PC-3 (cell line): Measurements from ENCODE around the gene IFT20. TPM values are rescaled to one million over a fixed set of nuclear protein-coding genes. Genes with fewer than 3 reads are reported as not detected.

Experiments used
- ATAC-seq: fragments of 200-7000 bp; cut with Tn5 transposase; 2 replicates; pipeline ENCODE4 v1.9.1; 2020; ENCODE audit warnings: mild to moderate bottlenecking, moderate library complexity
- BruUV-seq: library from RNA; stranded (reverse); fragments of 400-500 nt; replicated peaks from 2 replicates; lab custom pipeline; 2021; lab: Mats Ljungman, UMichigan
- CTCF ChIA-PET: fragments of 300-600 bp; sonication (Branson Sonifier 250); formaldehyde crosslinking; loops from one replicate; lab custom pipeline; 2022; ENCODE audit warnings: antibody characterized with exemption; lab: Charles Lee
- POLR2A ChIA-PET: fragments of 300-600 bp; sonication (Branson Sonifier 250); formaldehyde crosslinking; loops from one replicate; lab custom pipeline; 2022; ENCODE audit warnings: antibody characterized with exemption; ENCODE audit not compliant: unreplicated experiment; lab: Charles Lee
- DNase-seq: peaks from one replicate; pipeline ENCODE4 v3.0.0-alpha.2; 2015
- H2AFZ ChIP-seq: fragments of 300-600 bp; sonication (generic); 2 replicates; pipeline ENCODE4 v1.6.0; 2016; ENCODE audit warnings: antibody characterized with exemption, low read length
- H3F3A ChIP-seq: fragments of 300-600 bp; sonication (generic); one replicate; pipeline ENCODE4 v1.6.0; 2017; ENCODE audit warnings: antibody characterized with exemption, low read length, control low read depth, mild to moderate bottlenecking; ENCODE audit not compliant: unreplicated experiment
- H3K27ac ChIP-seq: fragments of 300-600 bp; sonication (generic); 2 replicates; pipeline ENCODE4 v1.5.1; 2016; ENCODE audit warnings: mild to moderate bottlenecking, low read length
- H3K27me3 ChIP-seq: fragments of 300-600 bp; sonication (generic); 2 replicates; pipeline ENCODE4 v1.6.1; 2016; ENCODE audit warnings: low read length, mixed read lengths
- H3K36me3 ChIP-seq: fragments of 300-600 bp; sonication (generic); 2 replicates; pipeline ENCODE4 v1.6.1; 2016; ENCODE audit warnings: low read depth, mixed run types, low read length, mixed read lengths
- H3K4me1 ChIP-seq: fragments of 300-600 bp; sonication (generic); 2 replicates; pipeline ENCODE4 v1.5.1; 2016; ENCODE audit warnings: low read length; ENCODE audit not compliant: insufficient read depth
- H3K4me2 ChIP-seq: fragments of 300-600 bp; sonication (generic); 2 replicates; pipeline ENCODE4 v1.6.0; 2016; ENCODE audit warnings: low read length
- H3K4me3 ChIP-seq: fragments of 300-600 bp; sonication (generic); 2 replicates; pipeline ENCODE4 v1.5.1; 2016; ENCODE audit warnings: mild to moderate bottlenecking, low read length, mixed read lengths
- H3K79me2 ChIP-seq: fragments of 300-600 bp; sonication (generic); 2 replicates; pipeline ENCODE4 v1.6.1; 2017; ENCODE audit warnings: low read length, mixed read lengths
- H3K9ac ChIP-seq: fragments of 300-600 bp; sonication (generic); 2 replicates; pipeline ENCODE4 v1.6.0; 2016; ENCODE audit warnings: mild to moderate bottlenecking, low read length
- H3K9me2 ChIP-seq: fragments of 300-600 bp; sonication (generic); replicated peaks from 2 replicates; pipeline ENCODE4 v1.6.1; 2016; ENCODE audit warnings: mixed run types, low read length, mixed read lengths
- H3K9me3 ChIP-seq: fragments of 300-600 bp; sonication (generic); 2 replicates; pipeline ENCODE4 v1.6.1; 2016; ENCODE audit warnings: low read length, mixed read lengths
- H4K20me1 ChIP-seq: fragments of 300-600 bp; sonication (generic); 2 replicates; pipeline ENCODE4 v1.6.1; 2016; ENCODE audit warnings: low read length, mixed read lengths
- EZH2 ChIP-seq: fragments of 300-600 bp; sonication (generic); IDR thresholded peaks from one replicate; pipeline ENCODE4 v1.6.1; 2017; ENCODE audit warnings: antibody characterized with exemption, mild to moderate bottlenecking, low read length; ENCODE audit not compliant: unreplicated experiment
- EZH2phosphoT487 ChIP-seq: fragments of 300-600 bp; sonication (generic); IDR thresholded peaks from 2 replicates; pipeline ENCODE4 v1.6.1; 2018; ENCODE audit warnings: mild to moderate bottlenecking, antibody characterized with exemption, low read length, borderline replicate concordance
- intact Hi-C: fragments of 100-400 bp; cut with micrococcal nuclease; formaldehyde crosslinking; loops from 2 replicates; pipeline ENCODE4 v1.9.0; 2023
- microRNA-seq: library from miRNA; unstranded; fragments of <30 nt; microRNA quantifications from one replicate; pipeline ENCODE4 v1.1.0, GENCODE V29; 2020; ENCODE audit not compliant: unreplicated experiment
- total RNA-seq: library from RNA; depleted of rRNA; stranded (reverse); fragments of >200 nt; gene quantifications from 2 replicates; pipeline ENCODE4 v1.2.3, GENCODE V29; 2014; rRNA removed
- TF ChIP-seq, protein P1 (sequence below): fragments of 300-600 bp; sonication (generic); conservative IDR thresholded peaks from 2 replicates; pipeline ENCODE4 v1.5.1; 2017; ENCODE audit warnings: antibody characterized with exemption, low read depth, mild to moderate bottlenecking, low read length

Gene IFT20
- total RNA-seq, 1 experiment from 2014 or later = 23.1 TPM

DNA sequence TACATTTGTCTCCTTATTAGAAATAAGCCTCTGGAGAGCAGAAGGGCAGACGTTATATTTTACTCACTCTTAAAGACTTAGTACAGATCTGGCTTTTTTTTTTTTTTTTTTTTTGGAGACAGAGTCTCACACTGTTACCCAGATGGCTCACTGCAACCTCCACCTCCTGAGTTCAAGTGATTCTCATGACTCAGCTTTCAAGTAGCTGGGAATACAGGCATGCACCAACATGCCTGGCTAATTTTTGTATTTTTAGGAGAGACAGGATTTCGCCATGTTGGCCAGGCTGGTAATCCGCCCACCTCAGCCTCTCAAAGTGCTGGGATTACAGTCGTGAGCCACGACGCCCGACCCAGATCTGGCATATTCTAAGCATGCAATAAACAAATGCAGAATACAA is 52.7 kb downstream of the IFT20 start:
- H3K27me3 ChIP-seq = no peaks in the 10 kb centered on the region
- ChIA-PET POLR2A (no interaction called here), CTCF (no interaction called here)
- no TSS peak for BruUV-seq
- ATAC-seq (no peak), DNase-seq (peak; percentile 43)
- no peak overlapping the region for H3K27ac ChIP-seq
- peaks cover 10% of the 10 kb centered on the region for H3K4me1 ChIP-seq
- H2AFZ ChIP-seq = no peak overlapping the region
- intact Hi-C loops = no loop called here
- no peaks in the 10 kb centered on the region for H3K9me3 ChIP-seq
- no peak overlapping the region for H3K4me2 ChIP-seq
- no peaks in the 10 kb centered on the region for H3K79me2 ChIP-seq
- no peak for TF ChIP-seq EZH2
- TF ChIP-seq EZH2phosphoT487 = no peak
- TF ChIP-seq, protein P1, sequence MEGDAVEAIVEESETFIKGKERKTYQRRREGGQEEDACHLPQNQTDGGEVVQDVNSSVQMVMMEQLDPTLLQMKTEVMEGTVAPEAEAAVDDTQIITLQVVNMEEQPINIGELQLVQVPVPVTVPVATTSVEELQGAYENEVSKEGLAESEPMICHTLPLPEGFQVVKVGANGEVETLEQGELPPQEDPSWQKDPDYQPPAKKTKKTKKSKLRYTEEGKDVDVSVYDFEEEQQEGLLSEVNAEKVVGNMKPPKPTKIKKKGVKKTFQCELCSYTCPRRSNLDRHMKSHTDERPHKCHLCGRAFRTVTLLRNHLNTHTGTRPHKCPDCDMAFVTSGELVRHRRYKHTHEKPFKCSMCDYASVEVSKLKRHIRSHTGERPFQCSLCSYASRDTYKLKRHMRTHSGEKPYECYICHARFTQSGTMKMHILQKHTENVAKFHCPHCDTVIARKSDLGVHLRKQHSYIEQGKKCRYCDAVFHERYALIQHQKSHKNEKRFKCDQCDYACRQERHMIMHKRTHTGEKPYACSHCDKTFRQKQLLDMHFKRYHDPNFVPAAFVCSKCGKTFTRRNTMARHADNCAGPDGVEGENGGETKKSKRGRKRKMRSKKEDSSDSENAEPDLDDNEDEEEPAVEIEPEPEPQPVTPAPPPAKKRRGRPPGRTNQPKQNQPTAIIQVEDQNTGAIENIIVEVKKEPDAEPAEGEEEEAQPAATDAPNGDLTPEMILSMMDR = no peak
- no peak overlapping the region for H3K4me3 ChIP-seq
- H3F3A ChIP-seq = no peaks in the 10 kb centered on the region
- H3K36me3 ChIP-seq = no peaks in the 10 kb centered on the region
- no peak overlapping the region for H3K9ac ChIP-seq
- no peaks in the 10 kb centered on the region for H4K20me1 ChIP-seq
- H3K9me2 ChIP-seq = no peaks in the 10 kb centered on the region

DNA sequence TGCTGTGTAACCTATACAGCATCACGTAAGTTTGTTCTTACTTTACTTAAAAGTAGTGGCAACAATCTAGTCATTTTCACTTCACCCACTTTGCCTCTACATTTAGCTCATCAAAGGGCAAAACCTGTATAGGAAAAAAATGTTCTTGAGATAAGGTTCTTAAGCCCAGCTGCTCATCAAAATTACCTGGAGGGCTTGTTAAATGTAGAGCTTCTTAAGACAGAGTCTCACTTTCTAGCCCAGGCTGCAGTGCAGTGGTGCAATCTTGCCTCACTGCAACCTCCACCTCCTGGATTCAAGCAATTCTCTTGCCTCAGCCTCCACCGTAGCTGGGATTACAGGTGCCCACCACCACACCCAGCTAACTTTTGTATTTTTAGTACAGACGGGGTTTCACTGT is 54.4 kb downstream of the IFT20 start:
- no peak overlapping the region for H3K27ac ChIP-seq
- H3K4me2 ChIP-seq = no peak overlapping the region
- no peak overlapping the region for H2AFZ ChIP-seq
- H3K4me3 ChIP-seq = no peak overlapping the region
- ChIA-PET CTCF (no interaction called here), POLR2A (no interaction called here)
- intact Hi-C loops = no loop called here
- no peaks in the 10 kb centered on the region for H4K20me1 ChIP-seq
- no peak overlapping the region for H3K9ac ChIP-seq
- H3K9me3 ChIP-seq = no peaks in the 10 kb centered on the region
- no peaks in the 10 kb centered on the region for H3K9me2 ChIP-seq
- no peak for ATAC-seq
- H3K79me2 ChIP-seq = no peaks in the 10 kb centered on the region
- H3F3A ChIP-seq = no peaks in the 10 kb centered on the region
- H3K27me3 ChIP-seq = no peaks in the 10 kb centered on the region
- peaks cover 13% of the 10 kb centered on the region for H3K4me1 ChIP-seq
- DNase-seq = no peak
- TF ChIP-seq, protein P1 = no peak
- H3K36me3 ChIP-seq = no peaks in the 10 kb centered on the region
- BruUV-seq = no TSS peak

DNA sequence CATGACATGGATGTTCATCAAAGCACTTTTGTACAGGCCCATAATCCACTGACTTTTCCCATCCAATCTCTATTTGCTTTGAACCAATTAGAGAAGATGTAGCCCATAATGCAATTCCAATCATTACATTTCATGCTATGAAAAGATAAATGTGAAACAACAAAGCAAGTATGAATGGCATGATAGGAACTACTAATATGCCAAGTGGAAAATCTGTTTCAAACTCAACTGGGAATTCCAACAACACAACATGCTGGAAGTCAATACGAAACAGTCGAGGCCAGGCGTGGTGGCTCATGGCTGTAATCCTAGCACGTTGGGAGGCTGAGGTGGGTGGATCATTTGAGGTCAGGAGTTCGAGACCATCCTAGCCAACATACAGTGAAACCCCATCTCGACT is 55.9 kb downstream of the IFT20 start:
- POLR2A ChIA-PET = no interaction called here

More for the DNA sequence above, 55.9 kb downstream of the IFT20 start:
- intact Hi-C loops = no loop called here
- Histone ChIP-seq H3K36me3 (no peaks in the 10 kb centered on the region), H3K79me2 (no peaks in the 10 kb centered on the region), H3K4me2 (no peak overlapping the region), H3K9ac (no peak overlapping the region), H2AFZ (no peak overlapping the region), H3K4me1 (peaks cover 13% of the 10 kb centered on the region), H3F3A (no peaks in the 10 kb centered on the region), H4K20me1 (no peaks in the 10 kb centered on the region), H3K4me3 (no peak overlapping the region), H3K27ac (no peak overlapping the region), H3K9me2 (no peaks in the 10 kb centered on the region), H3K27me3 (no peaks in the 10 kb centered on the region), H3K9me3 (no peaks in the 10 kb centered on the region)
- ATAC-seq = no peak
- no TSS peak for BruUV-seq
- CTCF ChIA-PET = no interaction called here
- TF ChIP-seq EZH2 (no peak), EZH2phosphoT487 (no peak)
- TF ChIP-seq, protein P1 = no peak
- DNase-seq = no peak

Small RNA genes within 50 kb of the gene (microRNA-seq; reads per million reads assigned to microRNA genes)
- 2.0 reads per million for gene MIR4723

Other genes with a start within 250 kb of the IFT20 start
- gene TMEM97, start 16.3 kb downstream of the IFT20 start, total RNA-seq = 30.3 and 40.5 TPM in 2 replicates
- 18.8 and 27.5 TPM in 2 replicates for gene TNFAIP1, start 289 bp upstream of the IFT20 start, total RNA-seq
- 136 and 137 TPM in 2 replicates for gene POLDIP2, start 22.1 kb upstream of the IFT20 start, total RNA-seq
- not detected in 2 replicates for gene SEBOX, start 29.7 kb upstream of the IFT20 start, total RNA-seq
- not detected in 2 replicates for gene VTN, start 34.8 kb upstream of the IFT20 start, total RNA-seq
- gene SARM1, start 36.2 kb upstream of the IFT20 start, total RNA-seq = 6.7 and 8.4 TPM in 2 replicates
- gene SLC46A1, start 70.7 kb upstream of the IFT20 start, total RNA-seq = 10.4 and 12.9 TPM in 2 replicates
- not detected in 2 replicates for gene SLC13A2, start 138.2 kb upstream of the IFT20 start, total RNA-seq
- gene FOXN1, start 170.9 kb upstream of the IFT20 start, total RNA-seq = not detected in 2 replicates
- 68.4 and 82.1 TPM in 2 replicates for gene UNC119, start 217.2 kb upstream of the IFT20 start, total RNA-seq
- gene PIGS, start 236.1 kb upstream of the IFT20 start, total RNA-seq = 15.8 and 22.4 TPM in 2 replicates
- 42.6 and 72.9 TPM in 2 replicates for gene ALDOC, start 241.4 kb upstream of the IFT20 start, total RNA-seq